Endothelial cell of umbilical vein (primary cell): ENCODE data around the gene MAML3. TPM values are rescaled to one million over a fixed set of nuclear protein-coding genes. Genes with fewer than 3 reads are reported as not detected.

Experiments
- BruUV-seq: library from RNA; stranded (reverse); fragments of 400-500 nt; replicated peaks from 2 replicates; lab custom pipeline; 2021; lab: Mats Ljungman, UMichigan
- CTCF ChIA-PET: fragments of 300-600, 350-600 bp; sonication (Branson Sonifier 250); formaldehyde crosslinking; loops from one replicate; lab custom pipeline; 2021; ENCODE audit warnings: antibody characterized with exemption, inconsistent platforms; lab: Charles Lee
- POLR2A ChIA-PET: fragments of 300-600, 350-600 bp; sonication (Branson Sonifier 250); formaldehyde crosslinking; loops from one replicate; lab custom pipeline; 2021; ENCODE audit warnings: antibody characterized with exemption, inconsistent platforms; lab: Charles Lee
- DNase-seq: peaks from one replicate; pipeline ENCODE4 v3.0.0-alpha.2; 2011; ENCODE audit warnings: low read depth, low spot score
- FAIRE-seq: peaks from 2 replicates; lab custom pipeline; 2011; peaks lifted over from hg19 to GRCh38; lab: Jason Lieb, UNC
- H2AFZ ChIP-seq: 2 replicates; pipeline ENCODE4 v1.6.0; 2012; ENCODE audit warnings: low read depth, low read length, control low read depth, inconsistent platforms
- H3K27ac ChIP-seq: 2 replicates; pipeline ENCODE4 v1.5.1; 2011; ENCODE audit warnings: low read depth, mild to moderate bottlenecking, control low read depth, low read length, moderate library complexity; ENCODE audit not compliant: insufficient read depth
- H3K27me3 ChIP-seq, 2 experiments: 2 replicates each; pipeline versions ENCODE4 v1.6.0 to v1.6.1; 2011; ENCODE audit warnings: low read length in 2 of 2, mixed read lengths in 1 of 2; ENCODE audit not compliant: control insufficient read depth in 2 of 2, insufficient read depth in 2 of 2
- H3K36me3 ChIP-seq, 2 experiments: 2 replicates in 1 of 2; 3 replicates in 1 of 2; pipeline ENCODE4 v1.5.1; 2011; ENCODE audit warnings: low read length in 2 of 2, mild to moderate bottlenecking in 1 of 2, moderate library complexity in 1 of 2; ENCODE audit not compliant: control insufficient read depth in 2 of 2, insufficient read depth in 2 of 2; ENCODE audit errors: extremely low read depth in 1 of 2
- H3K4me1 ChIP-seq: 3 replicates; pipeline ENCODE4 v1.5.1; 2011; ENCODE audit warnings: mild to moderate bottlenecking, low read length; ENCODE audit not compliant: control insufficient read depth, insufficient read depth; ENCODE audit errors: extremely low read depth
- H3K4me2 ChIP-seq: 2 replicates; pipeline ENCODE4 v1.6.1; 2011; ENCODE audit warnings: low read length, control low read depth, mixed read lengths; ENCODE audit not compliant: insufficient read depth
- H3K4me3 ChIP-seq, 3 experiments: fragments of 200-600 bp in 1 of 3; sonication (generic), shearing (Covaris generic) in 1 of 3; replicated peaks in 1 of 3; 2 replicates each; pipeline ENCODE4 v1.5.1; 2011 to 2016; ENCODE audit warnings: control low read depth in 3 of 3, low read length in 3 of 3, mild to moderate bottlenecking in 2 of 3, inconsistent platforms in 1 of 3, low read depth in 1 of 3, moderate library complexity in 1 of 3; ENCODE audit not compliant: insufficient read depth in 1 of 3
- H3K79me2 ChIP-seq: 2 replicates; pipeline ENCODE4 v1.6.0; 2012; ENCODE audit warnings: low read length, inconsistent platforms; ENCODE audit not compliant: control insufficient read depth, insufficient read depth
- H3K9ac ChIP-seq: replicated peaks from 2 replicates; pipeline ENCODE3; 2011; ENCODE audit warnings: low read length, control low read depth; ENCODE audit not compliant: insufficient read depth; ENCODE audit errors: extremely low read depth
- H3K9me1 ChIP-seq: replicated peaks from 3 replicates; pipeline ENCODE4 v1.6.0; 2011; ENCODE audit warnings: mild to moderate bottlenecking, low read length; ENCODE audit not compliant: control insufficient read depth, insufficient read depth; ENCODE audit errors: extremely low read depth
- H3K9me3 ChIP-seq: replicated peaks from 2 replicates; pipeline ENCODE4 v1.5.1; 2012; ENCODE audit warnings: low read length, inconsistent platforms; ENCODE audit not compliant: control insufficient read depth, insufficient read depth
- H4K20me1 ChIP-seq: replicated peaks from 2 replicates; pipeline ENCODE3; 2011; ENCODE audit warnings: mild to moderate bottlenecking, low read length; ENCODE audit not compliant: control insufficient read depth, insufficient read depth; ENCODE audit errors: extremely low read depth
- GATA2 ChIP-seq: IDR thresholded peaks from 2 replicates; pipeline ENCODE4 v1.7.0; 2011; ENCODE audit warnings: low read depth, mild to moderate bottlenecking, moderate library complexity, mixed read lengths, low read length; ENCODE audit not compliant: insufficient read length, insufficient read depth
- JUN ChIP-seq: IDR thresholded peaks from 2 replicates; pipeline ENCODE4 v1.6.1; 2011; ENCODE audit warnings: borderline replicate concordance, low read depth; ENCODE audit not compliant: insufficient read length, insufficient read depth
- MYC ChIP-seq: IDR thresholded peaks from one replicate; pipeline ENCODE4 v1.6.1; 2011; ENCODE audit warnings: mild to moderate bottlenecking, low read depth, low read length
- POLR2AphosphoS5 ChIP-seq: IDR thresholded peaks from 2 replicates; pipeline ENCODE4 v1.6.1; 2012; ENCODE audit warnings: low read depth, mild to moderate bottlenecking, control low read depth, low read length, moderate library complexity; ENCODE audit not compliant: insufficient read depth
- dilution Hi-C: fragments of 300-500 bp; cut with MboI; formaldehyde crosslinking; loops from one replicate; pipeline ENCODE4 v1.15.0; 2019; ENCODE audit warnings: low sequenced_read_pairs; ENCODE audit not compliant: extremely low pct_ligation_motif_present
- intact Hi-C: fragments of 100-400 bp; cut with micrococcal nuclease; formaldehyde crosslinking; loops from one replicate; pipeline ENCODE4 v1.10.0; 2022
- polyA plus RNA-seq, 4 experiments: library from polyadenylated mRNA; depleted of rRNA in 3 of 4; stranded (reverse) in 3 of 4; unstranded in 1 of 4; fragments of >200 nt; gene quantifications; 2 replicates each; pipeline versions ENCODE4 v1.2.1 to v1.2.3, GENCODE V29; 2011 to 2012; ENCODE audit warnings: missing spikeins in 1 of 4
- total RNA-seq: library from RNA; stranded (reverse); gene quantifications from 2 replicates; pipeline ENCODE4 v1.2.3, GENCODE V29; 2021

The MAML3 gene
- total and polyA plus RNA-seq, 2 donors (not counting 3 experiments of a cell fraction or from before 2014, with no cell fraction given), result 14.0 to 20.3 TPM

GRCh38 chr4:140047786-140048185 is 106.2 kb downstream of the MAML3 start:
- Histone ChIP-seq H3K4me2 (peak overlapping the region; percentile 88), H2AFZ (no peak overlapping the region), H3K27ac (no peak overlapping the region), H3K4me1 (peaks cover 49% of the 10 kb centered on the region), H4K20me1 (no peaks in the 10 kb centered on the region), H3K4me3 (peak overlapping the region in 1 of 3 experiments; percentile 0), H3K9me3 (no peaks in the 10 kb centered on the region), H3K36me3 (no peaks in the 10 kb centered on the region), H3K79me2 (peaks cover 2% of the 10 kb centered on the region), H3K27me3 (no peaks in the 10 kb centered on the region), H3K9ac (peak overlapping the region; percentile 28), H3K9me1 (no peaks in the 10 kb centered on the region)
- FAIRE-seq, result no peak
- POLR2A ChIA-PET, result no interaction called here
- CTCF ChIA-PET, result interaction anchor here (0.9 to 2.6 kb wide), 2 partner anchors 10 to 313 kb away, joined by 3 to 12 read pairs; no protein-coding TSS in a partner anchor
- dilution Hi-C loops, result no loop called here
- DNase-seq, result peak; percentile 69
- TF ChIP-seq MYC (no peak), GATA2 (no peak), POLR2AphosphoS5 (no peak)
- no TSS peak for BruUV-seq
- intact Hi-C loops, result loop anchor here (5.0 kb wide), 2 partner anchors 130 to 155 kb away; no protein-coding TSS in a partner anchor

GRCh38 chr4:140047017-140047640 is 106.9 kb downstream of the MAML3 start:
- no peak overlapping the region for H2AFZ ChIP-seq
- intact Hi-C loops, result loop anchor here (5.0 kb wide), 2 partner anchors 130 to 155 kb away; no protein-coding TSS in a partner anchor
- DNase-seq (peak; percentile 43), FAIRE-seq (no peak)
- H3K27ac ChIP-seq, result no peak overlapping the region
- H3K9ac ChIP-seq, result peak overlapping the region; percentile 28
- no peak overlapping the region for H3K4me3 ChIP-seq
- H3K9me3 ChIP-seq, result no peaks in the 10 kb centered on the region
- peaks cover 2% of the 10 kb centered on the region for H3K79me2 ChIP-seq
- BruUV-seq, result no TSS peak
- H3K4me1 ChIP-seq, result peaks cover 49% of the 10 kb centered on the region
- CTCF ChIA-PET, result interaction anchor here (0.7 to 2.6 kb wide), 4 partner anchors 10 to 312 kb away, joined by 3 to 12 read pairs (median 3); no protein-coding TSS in a partner anchor
- no peaks in the 10 kb centered on the region for H3K27me3 ChIP-seq
- H4K20me1 ChIP-seq, result no peaks in the 10 kb centered on the region
- dilution Hi-C loops, result no loop called here
- no peaks in the 10 kb centered on the region for H3K9me1 ChIP-seq
- TF ChIP-seq POLR2AphosphoS5 (no peak), JUN (no peak)
- POLR2A ChIA-PET, result interaction anchor here (0.5 kb wide), 1 partner anchor 10 kb away, joined by 8 read pairs; no protein-coding TSS in a partner anchor
- peak overlapping the region; percentile 88 for H3K4me2 ChIP-seq
- H3K36me3 ChIP-seq, result no peaks in the 10 kb centered on the region
